Ureter (tissue), 1 donor: ENCODE measurements around the gene KRT74. TPM values are rescaled to one million over a fixed set of nuclear protein-coding genes. Genes with fewer than 3 reads are reported as not detected.

ENCODE experiments used
- DNase-seq: peaks from one replicate; pipeline ENCODE4 v3.0.0-alpha.2; 2020; ENCODE audit warnings: low spot score
- total RNA-seq: library from RNA; stranded (reverse); gene quantifications from one replicate; pipeline ENCODE4 v1.2.4, GENCODE V29; 2023
- donor health status: DM: yes; HTN: yes; CAD: no.

KRT74 gene
- total RNA-seq, 1 donor from 2014 or later, result 0.26 TPM

- no peak for DNase-seq
Measured at GRCh38 chr12:52539083-52539820, 34.4 kb downstream of the KRT74 start.

- no peak for DNase-seq
Measured at GRCh38 chr12:52537101-52537500, 36.5 kb downstream of the KRT74 start.

GRCh38 chr12:52535574-52535973 is 38.1 kb downstream of the KRT74 start:
- no peak for DNase-seq

- no peak for DNase-seq
Measured at GRCh38 chr12:52534482-52534881, 39.2 kb downstream of the KRT74 start.

GRCh38 chr12:52533686-52534470 is 39.8 kb downstream of the KRT74 start:
- no peak for DNase-seq

- no peak for DNase-seq
Measured at GRCh38 chr12:52532636-52533035, 41.0 kb downstream of the KRT74 start.

GRCh38 chr12:52531566-52532300 is 41.9 kb downstream of the KRT74 start:
- no peak for DNase-seq

- no peak for DNase-seq
Measured at GRCh38 chr12:52530905-52531304, 42.7 kb downstream of the KRT74 start.

GRCh38 chr12:52530366-52530765 is 43.3 kb downstream of the KRT74 start:
- DNase-seq, result no peak

- peak; percentile 32 for DNase-seq
Measured at GRCh38 chr12:52529846-52530245, 43.8 kb downstream of the KRT74 start.

- peak; percentile 28 for DNase-seq
Measured at GRCh38 chr12:52529417-52529816, 44.2 kb downstream of the KRT74 start.

GRCh38 chr12:52528641-52529143 is 45.0 kb downstream of the KRT74 start:
- peak; percentile 37 for DNase-seq

GRCh38 chr12:52527121-52527800 is 46.4 kb downstream of the KRT74 start:
- DNase-seq, result peak; percentile 29

- DNase-seq, result peak; percentile 38
Measured at GRCh38 chr12:52526511-52526951, 47.1 kb downstream of the KRT74 start.

- DNase-seq, result peak; percentile 37
Measured at GRCh38 chr12:52525661-52526499, 47.8 kb downstream of the KRT74 start.

- peak; percentile 35 for DNase-seq
Measured at GRCh38 chr12:52524898-52525591, 48.6 kb downstream of the KRT74 start.

- peak; percentile 41 for DNase-seq
Measured at GRCh38 chr12:52524241-52524897, 49.3 kb downstream of the KRT74 start.

GRCh38 chr12:52523824-52524223 is 49.8 kb downstream of the KRT74 start:
- DNase-seq, result peak; percentile 34

- DNase-seq, result no peak
Measured at GRCh38 chr12:52522346-52523011, 51.2 kb downstream of the KRT74 start.
